ENCODE data around the gene LRRFIP1.

GRCh38 chr2:237613679-237614078 is 13.7 kb upstream of the LRRFIP1 start:
- TF ChIP-seq POLR2A (IDR thresholded peaks at IDR 0.05) (no peak), CTCF (IDR thresholded peaks at IDR 0.05) (no peak)

Measured in uterus (tissue), 2 donors.